GM19324 (cell line): Measurements from ENCODE around the gene UBE2U.

Experiments
- ATAC-seq: cut with Tn5 transposase; IDR thresholded peaks from one replicate; pipeline ENCODE4 v1.9.1; 2021; ENCODE audit warnings: mild to moderate bottlenecking, moderate library complexity; ENCODE audit not compliant: unreplicated experiment, low FRiP score

UBE2U gene

GRCh38 chr1:64280001-64280400 is 76.6 kb downstream of the UBE2U start:
- no peak for ATAC-seq

- ATAC-seq: no peak
These were observed 78.9 kb downstream of the UBE2U start for GRCh38 chr1:64282351-64282750.

GRCh38 chr1:64287071-64287470 is 83.6 kb downstream of the UBE2U start:
- ATAC-seq: no peak

- no peak for ATAC-seq
These were observed 87.0 kb downstream of the UBE2U start for GRCh38 chr1:64290420-64290819.

- ATAC-seq: no peak
These were observed 88.5 kb downstream of the UBE2U start for GRCh38 chr1:64291931-64292330.

GRCh38 chr1:64292399-64292798 is 89.0 kb downstream of the UBE2U start:
- no peak for ATAC-seq

- no peak for ATAC-seq
These were observed 90.4 kb downstream of the UBE2U start for GRCh38 chr1:64293820-64294219.

- ATAC-seq: no peak
These were observed 91.7 kb downstream of the UBE2U start for GRCh38 chr1:64295136-64295535.

- no peak for ATAC-seq
These were observed 92.1 kb downstream of the UBE2U start for GRCh38 chr1:64295561-64295960.

GRCh38 chr1:64296459-64296858 is 93.0 kb downstream of the UBE2U start:
- ATAC-seq: no peak

- ATAC-seq: no peak
These were observed 98.8 kb downstream of the UBE2U start for GRCh38 chr1:64302194-64302593.

GRCh38 chr1:64302971-64303370 is 99.5 kb downstream of the UBE2U start:
- ATAC-seq: no peak

- no peak for ATAC-seq
These were observed 101.4 kb downstream of the UBE2U start for GRCh38 chr1:64304823-64305222.

- no peak for ATAC-seq
These were observed 105.4 kb downstream of the UBE2U start for GRCh38 chr1:64308866-64309265.

GRCh38 chr1:64309431-64309831 is 106.0 kb downstream of the UBE2U start:
- no peak for ATAC-seq

- no peak for ATAC-seq
These were observed 107.3 kb downstream of the UBE2U start for GRCh38 chr1:64310760-64311159.

GRCh38 chr1:64312431-64312830 is 109.0 kb downstream of the UBE2U start:
- no peak for ATAC-seq

GRCh38 chr1:64315402-64315801 is 112.0 kb downstream of the UBE2U start:
- ATAC-seq: no peak
